C4-2B (cell line): ENCODE results near the gene AMZ1.
"Not testable (repeated sequence)": the region's sequence is repeated elsewhere in the genome, so short reads cannot be mapped to it uniquely, and the experiment has no call there.

Experiments
- H3K27ac ChIP-seq: fragments of 450-650 bp; 2 replicates; pipeline ENCODE4 v1.5.1; 2017
- ZFX ChIP-seq: fragments of 450-650 bp; IDR thresholded peaks from 2 replicates; pipeline ENCODE4 v1.6.1; 2017
- TF ChIP-seq, protein P1 (sequence below): fragments of 450-650 bp; conservative IDR thresholded peaks from 2 replicates; pipeline ENCODE4 v1.5.1; 2017; ENCODE audit warnings: mild to moderate bottlenecking

Gene AMZ1

DNA sequence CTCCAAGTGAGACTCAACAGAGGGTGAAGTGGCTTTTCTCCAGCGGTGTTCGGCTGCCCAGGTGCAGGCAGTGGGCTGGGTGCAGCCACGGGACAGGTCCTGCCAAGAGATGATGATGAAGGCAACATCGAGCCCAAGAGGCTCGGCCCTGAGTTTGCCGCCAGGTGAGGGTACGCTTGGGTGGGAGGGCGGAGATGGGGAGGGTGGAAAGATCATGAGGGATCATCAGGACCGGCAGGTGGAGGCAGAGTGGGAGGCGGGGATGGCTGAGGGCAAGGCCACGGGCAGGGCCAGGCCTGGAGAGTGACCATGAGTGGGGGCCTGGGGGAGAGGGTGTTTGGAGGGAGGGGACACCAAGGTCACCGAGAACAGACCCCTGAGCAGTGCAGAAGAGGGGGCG lies 17.8 kb upstream of the AMZ1 start:
- no peak overlapping the region for H3K27ac ChIP-seq
- TF ChIP-seq ZFX: no peak
- TF ChIP-seq, protein P1, sequence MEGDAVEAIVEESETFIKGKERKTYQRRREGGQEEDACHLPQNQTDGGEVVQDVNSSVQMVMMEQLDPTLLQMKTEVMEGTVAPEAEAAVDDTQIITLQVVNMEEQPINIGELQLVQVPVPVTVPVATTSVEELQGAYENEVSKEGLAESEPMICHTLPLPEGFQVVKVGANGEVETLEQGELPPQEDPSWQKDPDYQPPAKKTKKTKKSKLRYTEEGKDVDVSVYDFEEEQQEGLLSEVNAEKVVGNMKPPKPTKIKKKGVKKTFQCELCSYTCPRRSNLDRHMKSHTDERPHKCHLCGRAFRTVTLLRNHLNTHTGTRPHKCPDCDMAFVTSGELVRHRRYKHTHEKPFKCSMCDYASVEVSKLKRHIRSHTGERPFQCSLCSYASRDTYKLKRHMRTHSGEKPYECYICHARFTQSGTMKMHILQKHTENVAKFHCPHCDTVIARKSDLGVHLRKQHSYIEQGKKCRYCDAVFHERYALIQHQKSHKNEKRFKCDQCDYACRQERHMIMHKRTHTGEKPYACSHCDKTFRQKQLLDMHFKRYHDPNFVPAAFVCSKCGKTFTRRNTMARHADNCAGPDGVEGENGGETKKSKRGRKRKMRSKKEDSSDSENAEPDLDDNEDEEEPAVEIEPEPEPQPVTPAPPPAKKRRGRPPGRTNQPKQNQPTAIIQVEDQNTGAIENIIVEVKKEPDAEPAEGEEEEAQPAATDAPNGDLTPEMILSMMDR: no peak

DNA sequence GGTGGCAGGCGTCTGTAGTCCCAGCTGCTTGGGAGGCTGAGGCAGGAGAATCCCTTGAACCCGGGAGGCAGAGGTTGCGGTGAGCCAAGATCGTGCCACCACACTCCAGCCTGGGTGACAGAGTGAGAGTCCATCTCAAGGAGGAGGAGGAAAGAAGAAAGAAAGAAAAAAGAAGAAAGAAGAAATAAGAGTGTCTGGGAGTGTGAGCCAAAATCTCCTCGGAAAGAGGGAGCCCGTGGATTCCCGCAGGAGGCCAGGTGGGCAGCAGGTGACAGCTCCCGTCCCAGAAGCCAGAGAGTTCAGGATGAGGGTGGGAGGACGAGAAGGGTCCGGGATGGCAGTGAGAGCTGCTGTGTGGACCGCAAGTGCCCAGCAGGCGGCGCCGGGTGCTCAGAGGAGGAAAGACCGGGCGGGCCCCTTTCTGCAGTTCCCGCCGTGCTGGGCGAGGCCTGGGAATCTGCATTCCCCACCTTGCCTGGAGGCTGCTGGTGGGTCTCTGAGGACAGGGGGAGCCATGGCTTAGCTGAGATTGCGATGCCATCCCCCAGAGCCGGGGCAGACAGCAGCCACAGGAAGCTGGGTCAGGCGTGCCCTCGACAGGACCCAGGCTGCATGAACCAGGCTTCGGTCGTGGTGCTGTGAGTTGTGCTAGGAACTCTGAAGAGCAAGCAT lies 17.1 kb upstream of the AMZ1 start:
- TF ChIP-seq ZFX: no peak
- TF ChIP-seq, protein P1: peak; percentile 95
- H3K27ac ChIP-seq: no peak overlapping the region

DNA sequence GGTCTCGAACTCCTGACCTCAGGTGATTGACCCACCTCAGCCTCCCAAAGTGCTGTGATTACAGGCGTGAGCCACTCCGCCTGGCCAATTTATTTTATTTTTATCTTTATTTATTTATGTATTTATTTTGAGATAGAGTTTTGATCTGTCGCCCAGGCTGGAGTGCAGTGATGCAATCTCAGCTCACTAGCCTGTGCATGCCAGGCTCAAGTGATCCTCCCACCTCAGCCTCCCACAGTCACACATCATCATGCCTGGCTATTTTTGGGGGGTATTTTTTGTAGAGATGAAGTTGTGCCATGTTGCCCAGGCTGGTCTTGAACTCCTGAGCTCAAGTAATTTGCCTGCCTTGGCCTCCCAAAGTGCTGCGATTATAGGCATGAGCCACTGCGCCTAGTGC lies 14.8 kb upstream of the AMZ1 start:
- not testable (repeated sequence) for H3K27ac ChIP-seq

DNA sequence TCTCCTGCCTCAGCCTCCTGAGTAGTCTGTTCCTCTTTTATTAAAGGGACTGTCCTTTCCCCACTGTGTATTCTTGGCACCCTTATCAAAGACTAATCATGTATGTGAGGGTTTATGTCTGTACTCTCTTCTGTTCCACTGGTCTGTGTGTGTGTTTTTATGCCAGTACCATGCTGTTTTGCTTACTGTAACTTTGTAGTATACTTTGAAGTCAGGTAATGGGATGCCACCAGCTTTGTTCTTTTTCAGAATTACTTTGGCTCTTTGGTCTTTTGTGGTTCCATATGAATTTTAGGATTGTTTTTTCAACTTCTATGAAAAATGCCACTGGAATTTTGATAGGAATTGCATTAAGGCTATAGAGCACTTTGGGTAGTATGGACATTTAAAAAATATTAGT lies 14.1 kb upstream of the AMZ1 start:
- H3K27ac ChIP-seq: no peak overlapping the region
- no peak for TF ChIP-seq ZFX
- TF ChIP-seq, protein P1: no peak

DNA sequence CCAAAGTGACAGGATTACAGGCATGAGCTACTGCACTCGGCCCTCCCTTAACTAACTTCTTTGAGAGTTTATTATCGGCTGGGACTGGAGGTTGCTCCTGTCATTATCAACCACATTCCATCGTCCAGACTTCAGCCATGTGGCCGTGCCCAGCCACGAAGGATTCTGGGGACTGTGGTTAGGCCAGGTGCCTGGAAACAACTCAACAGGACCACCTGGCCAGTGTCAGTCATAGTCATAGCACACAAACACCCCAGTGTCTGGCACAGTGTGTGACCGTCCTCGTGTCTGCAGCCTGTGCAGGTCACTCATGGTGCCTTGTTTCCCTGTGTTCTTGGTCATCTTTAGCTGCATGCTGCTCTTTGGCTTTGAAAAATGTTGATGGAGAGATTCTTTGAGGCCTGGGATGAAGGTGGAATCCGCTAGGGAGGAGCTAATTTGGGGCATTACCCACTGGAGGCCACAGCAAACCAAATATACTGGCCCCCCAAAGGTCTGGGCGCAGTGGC lies 12.7 kb upstream of the AMZ1 start:
- H3K27ac ChIP-seq: no peak overlapping the region
- TF ChIP-seq, protein P1: no peak
- TF ChIP-seq ZFX: no peak

DNA sequence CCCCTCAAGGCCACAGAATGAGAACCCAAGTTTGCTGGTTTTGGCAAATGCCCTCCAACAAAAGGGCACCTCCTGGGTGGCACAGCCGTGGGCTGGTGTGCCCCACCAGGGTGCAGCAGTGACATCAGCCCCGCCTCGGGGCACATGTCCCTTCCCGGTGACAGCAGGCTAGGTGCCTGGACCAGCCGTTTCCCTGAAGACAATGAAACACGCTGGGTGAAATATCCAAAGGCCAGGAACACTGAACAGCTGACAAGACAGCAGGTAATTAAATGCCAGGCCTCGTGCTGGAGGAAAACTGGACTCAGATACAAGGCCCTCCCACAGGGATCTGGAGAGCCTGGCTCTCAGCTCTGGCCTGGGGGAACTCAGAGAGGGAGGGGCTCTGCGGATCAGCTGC lies 11.4 kb upstream of the AMZ1 start:
- H3K27ac ChIP-seq: not testable (repeated sequence)

DNA sequence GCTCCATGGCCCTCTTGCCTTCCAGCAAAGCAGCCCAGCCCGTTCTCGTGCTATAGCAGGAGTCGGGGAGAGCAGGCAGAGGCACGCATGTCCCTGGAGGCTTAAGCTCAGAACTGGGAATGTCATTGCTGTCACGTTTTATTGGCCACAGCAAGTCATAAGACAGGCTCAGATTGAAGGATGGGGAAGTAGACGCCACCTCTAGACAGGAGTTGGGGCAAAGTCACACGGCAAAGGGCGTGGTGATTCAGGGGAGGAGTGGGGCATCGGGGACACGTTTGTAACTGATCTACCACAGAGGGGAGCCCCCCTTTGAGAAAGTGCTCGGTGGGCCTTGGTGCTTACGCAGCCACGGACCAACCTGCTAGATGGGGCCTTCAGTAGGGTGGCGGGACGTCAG lies 9.5 kb upstream of the AMZ1 start:
- not testable (repeated sequence) for H3K27ac ChIP-seq

DNA sequence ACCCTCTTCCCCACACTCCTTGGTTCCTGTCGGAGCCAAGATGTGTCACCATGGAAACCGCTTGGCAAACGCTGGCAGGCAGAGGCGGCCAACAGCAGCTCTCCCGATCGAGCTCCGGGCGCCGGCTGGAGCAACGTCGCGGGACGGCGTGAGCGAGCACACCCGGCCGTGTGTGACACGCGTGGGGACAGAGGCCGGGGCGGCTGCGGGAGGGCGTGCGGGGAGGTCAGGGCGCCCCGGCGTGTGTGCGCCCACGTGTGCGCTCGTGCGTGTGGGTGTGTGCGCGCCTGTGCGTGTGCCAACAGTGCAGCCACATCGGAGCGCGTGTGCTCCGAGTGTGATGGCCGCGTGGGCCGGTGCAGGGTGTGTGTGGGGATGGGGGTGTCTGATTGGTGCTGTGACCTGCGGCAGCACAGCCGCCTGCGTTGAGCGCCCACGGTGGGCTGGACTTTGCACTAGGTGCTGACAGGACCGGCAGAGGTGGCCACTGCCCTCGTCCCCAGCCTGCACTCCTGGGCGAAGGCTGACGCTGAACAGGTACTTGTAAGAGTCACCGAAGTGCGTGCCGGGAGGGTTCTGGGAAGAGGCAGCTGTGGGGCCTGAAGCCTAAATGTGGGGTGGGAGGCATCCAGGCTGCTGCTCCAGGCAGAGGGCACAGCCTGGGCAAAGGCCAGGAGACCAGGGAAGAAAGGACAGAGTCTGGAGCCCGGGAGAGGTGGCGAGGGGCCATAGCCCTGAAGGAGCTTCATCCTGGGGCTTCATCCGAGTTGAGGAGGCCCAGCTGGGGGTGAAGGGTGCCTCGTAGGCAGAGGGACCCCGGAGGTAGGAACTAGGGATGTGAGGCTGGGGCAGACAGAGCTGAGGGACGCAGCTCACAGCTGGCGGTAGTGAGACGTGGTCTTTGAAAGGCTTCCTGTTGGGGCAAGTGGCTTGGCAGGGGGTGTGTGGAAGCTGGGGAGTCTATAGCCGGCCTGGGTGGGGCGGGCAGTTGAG lies 8.6 kb upstream of the AMZ1 start:
- not testable (repeated sequence) for H3K27ac ChIP-seq

DNA sequence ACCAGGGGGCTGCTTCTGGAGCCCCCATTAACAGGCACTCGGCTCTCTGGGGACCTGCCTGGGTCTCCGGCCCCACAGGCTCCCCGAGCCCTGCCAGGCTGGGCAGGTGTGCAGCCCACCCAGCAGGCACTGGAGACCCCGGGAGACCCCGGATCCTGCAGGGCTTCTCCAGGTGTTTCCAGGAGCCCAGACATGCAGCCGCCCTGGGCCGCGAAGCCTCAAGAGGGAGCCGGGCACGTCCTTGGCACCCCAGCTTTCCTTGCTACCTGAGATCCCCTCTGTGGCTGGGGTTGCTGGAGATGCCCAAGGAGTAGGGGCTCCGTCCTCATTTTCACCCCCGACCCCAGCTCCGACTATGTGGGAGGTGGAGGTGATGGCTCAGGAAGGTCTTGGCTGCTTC lies 7.7 kb upstream of the AMZ1 start:
- TF ChIP-seq, protein P1: no peak
- no peak for TF ChIP-seq ZFX
- H3K27ac ChIP-seq: no peak overlapping the region
